Ureter (tissue), 1 donor: ENCODE measurements around the gene ELF1. TPM values are rescaled to one million over a fixed set of nuclear protein-coding genes. Genes with fewer than 3 reads are reported as not detected.

ENCODE experiments used
- DNase-seq: peaks from one replicate; pipeline ENCODE4 v3.0.0-alpha.2; 2020; ENCODE audit warnings: low spot score
- total RNA-seq: library from RNA; stranded (reverse); gene quantifications from one replicate; pipeline ENCODE4 v1.2.4, GENCODE V29; 2023
- donor health status: DM: yes; HTN: yes; CAD: no.

ELF1 gene
- total RNA-seq, 1 donor from 2014 or later = 124 TPM

- no peak for DNase-seq
Measured at GRCh38 chr13:41006978-41007743, 12.0 kb downstream of the ELF1 start.

GRCh38 chr13:41006306-41006705 is 12.8 kb downstream of the ELF1 start:
- DNase-seq = no peak

- no peak for DNase-seq
Measured at GRCh38 chr13:41005704-41006103, 13.4 kb downstream of the ELF1 start.

- no peak for DNase-seq
Measured at GRCh38 chr13:41004875-41005693, 14.0 kb downstream of the ELF1 start.

- DNase-seq = no peak
Measured at GRCh38 chr13:41002606-41003005, 16.5 kb downstream of the ELF1 start.

- DNase-seq = no peak
Measured at GRCh38 chr13:41001695-41002094, 17.4 kb downstream of the ELF1 start.

GRCh38 chr13:40999416-40999815 is 19.7 kb downstream of the ELF1 start:
- no peak for DNase-seq

GRCh38 chr13:40996426-40997092 is 22.6 kb downstream of the ELF1 start:
- no peak for DNase-seq

GRCh38 chr13:40995997-40996396 is 23.1 kb downstream of the ELF1 start:
- no peak for DNase-seq

GRCh38 chr13:40994581-40995230 is 24.4 kb downstream of the ELF1 start:
- DNase-seq = no peak

- DNase-seq = peak; percentile 56
Measured at GRCh38 chr13:40993987-40994386, 25.1 kb downstream of the ELF1 start.

- DNase-seq = no peak
Measured at GRCh38 chr13:40992678-40993518, 26.2 kb downstream of the ELF1 start.

GRCh38 chr13:40987606-40988280 is 31.4 kb downstream of the ELF1 start:
- no peak for DNase-seq

GRCh38 chr13:40986101-40986856 is 32.8 kb downstream of the ELF1 start:
- no peak for DNase-seq

- DNase-seq = no peak
Measured at GRCh38 chr13:40985381-40986100, 33.6 kb downstream of the ELF1 start.

- no peak for DNase-seq
Measured at GRCh38 chr13:40984668-40985366, 34.3 kb downstream of the ELF1 start.

- no peak for DNase-seq
Measured at GRCh38 chr13:40983725-40984667, 35.1 kb downstream of the ELF1 start.
